Heart left ventricle (tissue), 16 donors: ENCODE results near the gene SLC39A13. TPM values are rescaled to one million over a fixed set of nuclear protein-coding genes. Genes with fewer than 3 reads are reported as not detected.

Experiments used
- ATAC-seq, 4 donors: fragments of 200-7000 bp; cut with Tn5 transposase; one replicate each; pipeline ENCODE4 v1.9.1; 2020 to 2022; ENCODE audit warnings: moderate library complexity in 4 of 4, mild to moderate bottlenecking in 3 of 4, moderate number of reproducible peaks in 1 of 4
- DNase-seq, 5 donors: peaks; one replicate each; pipeline ENCODE4 v3.0.0-alpha.2; 2020
- H3K27ac ChIP-seq, 12 donors: fragments of 200-600 bp; sonication (generic) in 4 of 12; one replicate each; pipeline versions ENCODE4 v1.5.0 to v1.8.0; 2016 to 2022; ENCODE audit warnings: mild to moderate bottlenecking in 2 of 12
- H3K27me3 ChIP-seq, 9 donors: fragments of 200-600 bp; sonication (generic) in 2 of 9; one replicate each; pipeline versions ENCODE4 v1.5.1 to v1.8.0; 2016 to 2022; ENCODE audit warnings: mild to moderate bottlenecking in 3 of 9
- H3K36me3 ChIP-seq, 9 donors: fragments of 200-600 bp; sonication (generic) in 2 of 9; one replicate each; pipeline versions ENCODE4 v1.5.0 to v1.8.0; 2018 to 2022; ENCODE audit warnings: mild to moderate bottlenecking in 2 of 9
- H3K4me1 ChIP-seq, 12 donors: fragments of 200-600 bp; sonication (generic) in 4 of 12; one replicate each; pipeline versions ENCODE4 v1.5.0 to v1.8.0; 2016 to 2022; ENCODE audit warnings: mild to moderate bottlenecking in 3 of 12
- H3K4me3 ChIP-seq, 12 donors: fragments of 200-600 bp; sonication (generic) in 4 of 12; one replicate each; pipeline versions ENCODE4 v1.5.0 to v1.8.0; 2017 to 2022; ENCODE audit warnings: mild to moderate bottlenecking in 9 of 12, moderate library complexity in 4 of 12
- H3K9me3 ChIP-seq, 12 donors: fragments of 200-600 bp; sonication (generic) in 4 of 12; one replicate each; pipeline versions ENCODE4 v1.5.0 to v1.8.0; 2016 to 2022; ENCODE audit warnings: mild to moderate bottlenecking in 1 of 12
- CTCF ChIP-seq, 12 donors: fragments of 200-600 bp; sonication (generic) in 4 of 12; IDR thresholded peaks; one replicate each; pipeline versions ENCODE4 v1.5.0 to v1.8.0; 2018 to 2022; ENCODE audit warnings: antibody characterized with exemption in 12 of 12, mild to moderate bottlenecking in 5 of 12
- POLR2A ChIP-seq, 2 donors: fragments of 450-650 bp; IDR thresholded peaks; one replicate each; pipeline ENCODE4 v1.6.1; 2017; ENCODE audit warnings: antibody characterized with exemption in 2 of 2, mild to moderate bottlenecking in 2 of 2, moderate library complexity in 2 of 2
- WGBS, 4 donors: extraction: QIAGEN DNeasy Blood & Tissue Kit in 2 of 4; methylation state at CpG; one replicate each; pipeline versions ENCODE4 v1.1.5 to v1.1.7; 2013 to 2018; 5-methylcytosine and 5-hydroxymethylcytosine counted together
- intact Hi-C, 10 donors: fragments of 100-400 bp; cut with DNase I; formaldehyde crosslinking; loops; one replicate each; pipeline versions ENCODE4 v1.11.1 to v1.14.2; 2022
- polyA plus RNA-seq, 2 donors: library from polyadenylated mRNA; stranded (reverse); fragments of 200-250 nt; gene quantifications; one replicate each; pipeline ENCODE4 v1.2.3, GENCODE V29; 2013
- total RNA-seq, 9 donors: library from RNA; depleted of rRNA in 2 of 9; stranded (reverse); fragments of >200 nt in 2 of 9; fragmentation: NEBNext Ultra II Directional in 3 of 9; extraction: Animal tissue kit (Norgen Biotek cat#: 25700) in 3 of 9; gene quantifications; one replicate each; pipeline versions ENCODE4 v1.1.0 to v1.2.4, GENCODE V29; 2016 to 2023
- donor health status: ischemic (EF 13 %, LVEDD 7.1; RV severe dilation, severe dysfunction).
- donor health status: healthy with polysubstance abuse.
- donor health status: DM: no; HTN: yes; CAD: no.
- donor health status: DM: no; HTN: no; CAD: no.
- donor health status: ischemic (EF 25% LVEDD 6.9; RV normal size, moderate dysfunction).
- donor health status: ischemic (EF 25% LVEDD 5.7; RV mildly dilated, moderate dysfunction).
- donor health status: healthy.
- donor health status: DM: yes; HTN: yes; CAD: no.
- donor health status: ischemic (EF 35%, LVEDD 5.7; RV mildly dilated, moderate dysfunction).
- donor health status: nonischemic (EF 11% LVEDD 7.7; RV severe dilation, severe dysfunction).
- donor health status: DM: yes; HTN: yes; CAD: no.
- donor health status: PGD.
- donor health status: ischemic (EF 29% LVEDD 5.4; RV normal size, mild dysfunction).
- donor health status: nonischemic (EF 23%, LVEDD 6.1; RV moderate dilation, normal function).

SLC39A13 gene
- total and polyA plus RNA-seq, 11 donors, result 33.5 to 97.3 (median 48.1) TPM

DNA sequence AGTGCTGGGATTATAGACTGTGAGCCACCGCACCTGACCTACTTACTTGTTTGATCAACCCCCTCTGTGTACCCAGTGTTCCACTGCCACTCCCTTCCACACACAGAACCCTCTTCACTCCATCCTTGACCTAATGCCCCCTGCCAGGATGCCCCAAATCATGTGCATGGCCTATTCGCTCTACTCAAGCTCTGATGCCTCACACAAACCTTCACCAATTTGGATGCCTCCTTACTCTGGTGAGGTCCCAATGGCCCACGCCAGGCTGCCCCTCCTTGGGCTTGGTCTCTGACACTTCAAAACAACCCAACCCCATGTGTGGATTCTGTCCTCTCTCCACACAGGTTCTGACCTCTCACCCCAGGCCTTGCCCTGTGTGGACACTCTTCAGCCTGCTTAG is 27.3 kb downstream of the SLC39A13 start:
- Histone ChIP-seq H3K4me1 (peaks cover 0 to 14% (median 5%) of the 10 kb centered on the region in 12 donors), H3K27ac (no peak overlapping the region), H3K4me3 (no peak overlapping the region), H3K27me3 (no peaks in the 10 kb centered on the region), H3K9me3 (no peaks in the 10 kb centered on the region), H3K36me3 (no peaks in the 10 kb centered on the region)
- DNase-seq (no peak), ATAC-seq (no peak)
- intact Hi-C loops, result no loop called here
- 91 to 96% (median 93%) methylated on average over 3 of the region's 3 CpGs for WGBS, 4 donors
- TF ChIP-seq CTCF (IDR thresholded peaks at IDR 0.05) (no peak), POLR2A (IDR thresholded peaks at IDR 0.05) (no peak)

- no peaks in the 10 kb centered on the region for H3K36me3 ChIP-seq
- H3K4me3 ChIP-seq, result no peak overlapping the region
- H3K4me1 ChIP-seq, result peaks cover 0 to 14% (median 5%) of the 10 kb centered on the region in 12 donors
- H3K27me3 ChIP-seq, result no peaks in the 10 kb centered on the region
- H3K27ac ChIP-seq, result no peak overlapping the region
- TF ChIP-seq CTCF (IDR thresholded peaks at IDR 0.05) (no peak), POLR2A (IDR thresholded peaks at IDR 0.05) (no peak)
- no peak for DNase-seq
- no peaks in the 10 kb centered on the region for H3K9me3 ChIP-seq
- ATAC-seq, result no peak
- WGBS, 4 donors, result 92 to 96% (median 95%) methylated on average over 3 of the region's 3 CpGs
- intact Hi-C loops, result no loop called here
Measured at GRCh38 chr11:47436726-47437125, 28.3 kb downstream of the SLC39A13 start.

DNA sequence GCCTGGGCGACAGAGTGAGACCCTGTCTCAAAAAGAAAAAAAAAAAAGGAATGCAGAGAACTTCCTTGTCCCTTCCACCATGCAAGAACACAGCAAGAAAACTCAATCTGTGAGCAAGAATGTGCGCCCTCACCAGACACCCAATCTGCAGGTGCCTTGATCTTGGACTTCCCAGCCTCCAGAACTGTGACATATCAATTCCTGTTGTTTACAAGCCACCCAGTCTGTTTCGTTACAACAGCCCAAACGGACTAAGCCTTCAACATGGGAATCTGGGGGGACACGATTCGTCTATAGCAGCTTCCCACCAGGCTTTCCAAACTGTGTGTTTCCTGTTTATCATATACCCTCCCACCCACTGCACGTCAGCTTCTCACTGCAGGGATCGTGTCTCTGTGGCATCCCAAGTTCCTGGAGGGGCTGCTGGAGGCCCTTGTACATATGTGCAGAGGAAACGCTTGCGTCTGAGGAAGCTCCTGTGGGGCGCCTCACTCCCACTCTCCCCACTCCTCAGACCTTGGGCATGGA is 28.9 kb downstream of the SLC39A13 start:
- Histone ChIP-seq H3K4me3 (no peak overlapping the region), H3K4me1 (peaks cover 0 to 17% (median 5%) of the 10 kb centered on the region in 12 donors), H3K9me3 (no peaks in the 10 kb centered on the region), H3K27ac (peak overlapping the region in 11 of 12 donors; percentile 22 to 73 (median 44)), H3K27me3 (no peaks in the 10 kb centered on the region), H3K36me3 (no peaks in the 10 kb centered on the region)
- intact Hi-C loops, result no loop called here
- DNase-seq, result no peak
- 74 to 86% (median 80%) methylated on average over 8 to 11 of the region's 11 CpGs for WGBS, 4 donors
- no peak for TF ChIP-seq POLR2A (IDR thresholded peaks at IDR 0.05)
- no peak for TF ChIP-seq CTCF (IDR thresholded peaks at IDR 0.05)
- ATAC-seq, result peak in 1 of 4 donors; percentile 7

GRCh38 chr11:47437746-47438418 is 29.5 kb downstream of the SLC39A13 start:
- Histone ChIP-seq H3K27ac (peak overlapping the region in 11 of 12 donors; percentile 22 to 73 (median 44)), H3K4me1 (peaks cover 0 to 21% (median 6%) of the 10 kb centered on the region in 12 donors), H3K36me3 (no peaks in the 10 kb centered on the region), H3K27me3 (no peaks in the 10 kb centered on the region), H3K9me3 (no peaks in the 10 kb centered on the region), H3K4me3 (no peak overlapping the region)
- ATAC-seq (peak; percentile 51 to 72 (median 69)), DNase-seq (peak in 4 of 5 donors; percentile 39 to 79 (median 64))
- intact Hi-C loops, result no loop called here
- 53 to 64% (median 54%) methylated on average over 14 to 16 of the region's 16 CpGs for WGBS, 4 donors
- TF ChIP-seq CTCF (IDR thresholded peaks at IDR 0.05) (no peak), POLR2A (IDR thresholded peaks at IDR 0.05) (no peak)
